ENCODE results near the gene GABRA1.

Gene GABRA1

GRCh38 chr5:161847941-161848391 is at the start of gene GABRA1:
Gene GABRA1, plus strand, starts transcription at chr5:161848120. Its CDS starts 2,691 bp downstream, at chr5:161850811.
- DNase-seq (ENCODE audit: low spot score) = no peak
- POLR2A ChIA-PET (ENCODE audit: low non-redundant PET) = no interaction called here
- CTCF ChIA-PET = no interaction called here
- TF ChIP-seq, protein P1, sequence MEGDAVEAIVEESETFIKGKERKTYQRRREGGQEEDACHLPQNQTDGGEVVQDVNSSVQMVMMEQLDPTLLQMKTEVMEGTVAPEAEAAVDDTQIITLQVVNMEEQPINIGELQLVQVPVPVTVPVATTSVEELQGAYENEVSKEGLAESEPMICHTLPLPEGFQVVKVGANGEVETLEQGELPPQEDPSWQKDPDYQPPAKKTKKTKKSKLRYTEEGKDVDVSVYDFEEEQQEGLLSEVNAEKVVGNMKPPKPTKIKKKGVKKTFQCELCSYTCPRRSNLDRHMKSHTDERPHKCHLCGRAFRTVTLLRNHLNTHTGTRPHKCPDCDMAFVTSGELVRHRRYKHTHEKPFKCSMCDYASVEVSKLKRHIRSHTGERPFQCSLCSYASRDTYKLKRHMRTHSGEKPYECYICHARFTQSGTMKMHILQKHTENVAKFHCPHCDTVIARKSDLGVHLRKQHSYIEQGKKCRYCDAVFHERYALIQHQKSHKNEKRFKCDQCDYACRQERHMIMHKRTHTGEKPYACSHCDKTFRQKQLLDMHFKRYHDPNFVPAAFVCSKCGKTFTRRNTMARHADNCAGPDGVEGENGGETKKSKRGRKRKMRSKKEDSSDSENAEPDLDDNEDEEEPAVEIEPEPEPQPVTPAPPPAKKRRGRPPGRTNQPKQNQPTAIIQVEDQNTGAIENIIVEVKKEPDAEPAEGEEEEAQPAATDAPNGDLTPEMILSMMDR (conservative IDR thresholded peaks at IDR 0.05; ENCODE audit: low read depth) = no peak
- H3K27ac ChIP-seq = no peak within 1 kb of the TSS

GRCh38 chr5:161799316-161799715 is 48.6 kb upstream of the GABRA1 start:
- no peak overlapping the region for H3K27ac ChIP-seq
- CTCF ChIA-PET = interaction anchor here (0.6 kb wide), 1 partner anchor 854 kb away, joined by 8 read pairs; no protein-coding TSS in a partner anchor
- TF ChIP-seq, protein P1 (conservative IDR thresholded peaks at IDR 0.05; ENCODE audit: low read depth) = no peak
- POLR2A ChIA-PET (ENCODE audit: low non-redundant PET) = no interaction called here
- no peak for DNase-seq (ENCODE audit: low spot score)

DNA sequence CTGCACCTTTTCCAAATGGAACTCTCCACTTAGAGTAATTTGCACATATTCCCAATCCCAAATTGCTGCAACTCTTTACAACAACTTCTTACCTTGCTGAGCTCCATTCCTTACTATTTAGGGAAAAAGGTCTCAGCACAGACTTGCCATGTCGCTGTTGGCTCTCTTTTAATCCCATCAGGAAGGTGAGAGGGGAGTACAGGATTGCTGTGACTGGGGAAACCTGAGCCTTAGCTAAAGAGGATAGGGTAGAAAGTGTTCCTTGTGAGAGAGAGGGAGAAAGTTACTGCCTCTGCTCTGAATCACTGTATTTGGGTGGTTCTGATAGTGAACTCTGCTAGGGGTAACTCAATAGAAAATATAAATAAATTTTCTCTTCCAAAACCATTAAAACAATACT is 43.7 kb upstream of the GABRA1 start:
- DNase-seq (ENCODE audit: low spot score) = no peak
- POLR2A ChIA-PET (ENCODE audit: low non-redundant PET) = no interaction called here
- no peak overlapping the region for H3K27ac ChIP-seq
- TF ChIP-seq, protein P1 (conservative IDR thresholded peaks at IDR 0.05; ENCODE audit: low read depth) = no peak
- CTCF ChIA-PET = no interaction called here

DNA sequence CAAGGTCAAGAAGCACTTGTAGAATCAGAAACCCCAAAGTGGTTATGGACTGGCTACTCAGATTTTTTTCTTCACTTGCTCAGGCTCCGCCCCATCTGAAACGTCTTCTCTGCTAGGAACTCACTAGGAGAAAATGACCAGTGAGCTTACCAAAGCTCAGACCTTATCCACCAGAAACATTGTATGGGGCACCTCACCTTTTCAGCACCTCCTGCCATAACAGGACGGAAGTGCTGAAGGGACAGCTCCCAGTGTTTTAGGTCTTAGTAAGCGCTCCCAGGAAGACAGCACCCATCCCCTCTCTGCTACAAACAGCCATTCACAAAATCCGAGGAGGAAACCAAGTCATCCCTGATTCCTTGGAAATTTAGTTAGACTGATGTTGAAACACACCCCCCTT is 1.2 kb upstream of the GABRA1 start:
- TF ChIP-seq, protein P1 (conservative IDR thresholded peaks at IDR 0.05; ENCODE audit: low read depth) = no peak
- no peak overlapping the region for H3K27ac ChIP-seq
- DNase-seq (ENCODE audit: low spot score) = no peak
- POLR2A ChIA-PET (ENCODE audit: low non-redundant PET) = no interaction called here
- CTCF ChIA-PET = no interaction called here

GRCh38 chr5:161847447-161847846 is 473 bp upstream of the GABRA1 start:
- H3K27ac ChIP-seq = no peak overlapping the region
- POLR2A ChIA-PET (ENCODE audit: low non-redundant PET) = no interaction called here
- TF ChIP-seq, protein P1 (conservative IDR thresholded peaks at IDR 0.05; ENCODE audit: low read depth) = no peak
- CTCF ChIA-PET = no interaction called here
- no peak for DNase-seq (ENCODE audit: low spot score)

- ChIA-PET CTCF (interaction anchor here (0.5 kb wide), 1 partner anchor 1169 kb away, joined by 6 read pairs; no protein-coding TSS in a partner anchor), POLR2A (ENCODE audit: low non-redundant PET) (no interaction called here)
- no peak overlapping the region for H3K27ac ChIP-seq
- TF ChIP-seq, protein P1 (conservative IDR thresholded peaks at IDR 0.05; ENCODE audit: low read depth) = no peak
- DNase-seq (ENCODE audit: low spot score) = no peak
Observed at GRCh38 chr5:161850491-161850890, 2.6 kb downstream of the GABRA1 start.

Measured in RWPE1 (cell line).